Measurements from ENCODE around the gene B4GALT2. TPM values are rescaled to one million over a fixed set of nuclear protein-coding genes. Genes with fewer than 3 reads are reported as not detected.

Gene B4GALT2
- total and polyA plus RNA-seq, 2 donors (not counting 1 experiment from before 2014, with no cell fraction given) = 4.6 to 6.5 TPM

DNA sequence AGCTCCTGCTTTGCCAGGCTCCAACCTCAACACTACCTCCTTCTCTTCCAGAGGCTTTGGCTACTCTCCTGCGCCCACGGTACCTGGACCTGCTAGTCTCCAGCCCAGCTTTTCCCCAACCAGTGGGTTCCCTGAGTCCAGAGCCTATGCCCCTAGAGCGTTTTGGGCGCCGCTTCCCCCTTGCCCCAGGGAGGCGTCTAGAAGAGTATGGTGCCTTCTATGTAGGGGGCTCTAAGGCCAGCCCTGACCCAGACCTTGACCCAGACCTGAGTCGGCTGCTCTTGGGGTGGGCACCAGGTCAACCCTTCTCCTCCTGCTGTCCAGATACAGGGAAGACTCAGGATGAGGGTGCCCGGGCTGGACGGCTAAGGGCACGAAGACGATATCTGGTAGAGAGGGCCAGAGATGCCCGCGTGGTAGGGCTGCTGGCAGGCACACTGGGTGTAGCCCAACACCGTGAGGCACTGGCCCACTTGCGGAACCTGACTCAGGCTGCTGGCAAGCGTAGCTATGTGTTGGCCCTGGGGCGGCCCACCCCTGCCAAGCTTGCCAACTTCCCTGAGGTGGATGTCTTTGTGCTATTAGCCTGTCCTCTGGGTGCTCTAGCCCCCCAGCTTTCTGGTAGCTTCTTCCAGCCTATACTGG lies 7.6 kb upstream of the B4GALT2 start:
- peaks cover 38% of the 10 kb centered on the region for H3K79me2 ChIP-seq (ENCODE audit: control insufficient read depth, insufficient read depth, low read length)
- H2AFZ ChIP-seq (ENCODE audit: insufficient read depth, low read depth, low read length, poor library complexity, severe bottlenecking) = no peak overlapping the region
- intact Hi-C loops (cut with micrococcal nuclease) = loop anchor here (10.0 kb wide), 2 partner anchors 267 to 1517 kb away; partner anchors contain the start of genes PPCS, ST3GAL3 and ZMYND12
- peak overlapping the region; percentile 95 for H3K4me3 Mint-ChIP-seq
- H3K27ac Mint-ChIP-seq = no peak overlapping the region
- ChIA-PET POLR2A (no interaction called here), CTCF (no interaction called here)
- H3K27me3 ChIP-seq (replicated peaks in 1 of 4; ENCODE audit: control extremely low read depth in 1 of 4, control insufficient read depth in 3 of 4, insufficient read depth in 4 of 4, low read length in 3 of 4) = no peaks in the 10 kb centered on the region
- H3K9me3 ChIP-seq (ENCODE audit: control extremely low read depth in 1 of 3, control insufficient read depth in 2 of 3, insufficient read depth in 1 of 3, low read length in 2 of 3) = no peaks in the 10 kb centered on the region
- no peak overlapping the region for H3K27ac ChIP-seq (ENCODE audit: low read length in 2 of 2)
- ATAC-seq (ENCODE audit: low read depth) (no peak), DNase-seq (no peak)
- no peak for TF ChIP-seq EZH2 (IDR thresholded peaks at IDR 0.05; ENCODE audit: borderline replicate concordance, insufficient read depth, low read depth, low read length, poor library complexity, severe bottlenecking)
- TF ChIP-seq, protein P1, sequence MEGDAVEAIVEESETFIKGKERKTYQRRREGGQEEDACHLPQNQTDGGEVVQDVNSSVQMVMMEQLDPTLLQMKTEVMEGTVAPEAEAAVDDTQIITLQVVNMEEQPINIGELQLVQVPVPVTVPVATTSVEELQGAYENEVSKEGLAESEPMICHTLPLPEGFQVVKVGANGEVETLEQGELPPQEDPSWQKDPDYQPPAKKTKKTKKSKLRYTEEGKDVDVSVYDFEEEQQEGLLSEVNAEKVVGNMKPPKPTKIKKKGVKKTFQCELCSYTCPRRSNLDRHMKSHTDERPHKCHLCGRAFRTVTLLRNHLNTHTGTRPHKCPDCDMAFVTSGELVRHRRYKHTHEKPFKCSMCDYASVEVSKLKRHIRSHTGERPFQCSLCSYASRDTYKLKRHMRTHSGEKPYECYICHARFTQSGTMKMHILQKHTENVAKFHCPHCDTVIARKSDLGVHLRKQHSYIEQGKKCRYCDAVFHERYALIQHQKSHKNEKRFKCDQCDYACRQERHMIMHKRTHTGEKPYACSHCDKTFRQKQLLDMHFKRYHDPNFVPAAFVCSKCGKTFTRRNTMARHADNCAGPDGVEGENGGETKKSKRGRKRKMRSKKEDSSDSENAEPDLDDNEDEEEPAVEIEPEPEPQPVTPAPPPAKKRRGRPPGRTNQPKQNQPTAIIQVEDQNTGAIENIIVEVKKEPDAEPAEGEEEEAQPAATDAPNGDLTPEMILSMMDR (IDR thresholded peaks at IDR 0.05) = no peak
- peaks cover 49% of the 10 kb centered on the region for H3K4me1 Mint-ChIP-seq
- H4K20me1 ChIP-seq (ENCODE audit: control insufficient read depth, insufficient read depth, low read length, poor library complexity, severe bottlenecking) = peaks cover 25% of the 10 kb centered on the region
- H3K36me3 ChIP-seq (replicated peaks in 1 of 2; ENCODE audit: control extremely low read depth in 1 of 2, control insufficient read depth in 1 of 2, extremely low read depth in 1 of 2, insufficient read depth in 2 of 2, low read length in 1 of 2) = peaks cover 0 to 15% of the 10 kb centered on the region in 2 experiments
- H3K4me2 ChIP-seq (replicated peaks; ENCODE audit: low read depth, low read length, poor library complexity, severe bottlenecking) = peak overlapping the region; percentile 96
- peaks cover 27 to 42% of the 10 kb centered on the region in 2 donors for H3K4me1 ChIP-seq (ENCODE audit: control insufficient read depth in 2 of 2, insufficient read depth in 2 of 2, low read length in 2 of 2)
- no peak overlapping the region for H3K9ac ChIP-seq (ENCODE audit: low read length)
- no peak overlapping the region for H3K4me3 ChIP-seq (ENCODE audit: control extremely low read depth in 1 of 5, extremely low read depth in 1 of 5, insufficient read depth in 1 of 5, low read depth in 2 of 5, low read length in 4 of 5)
- no peaks in the 10 kb centered on the region for H3K27me3 Mint-ChIP-seq
- no peaks in the 10 kb centered on the region for H3K9me3 Mint-ChIP-seq (ENCODE audit: insufficient read depth)
- 97% methylated on average over 16 of the region's 17 CpGs for WGBS (ENCODE audit: insufficient coverage)

DNA sequence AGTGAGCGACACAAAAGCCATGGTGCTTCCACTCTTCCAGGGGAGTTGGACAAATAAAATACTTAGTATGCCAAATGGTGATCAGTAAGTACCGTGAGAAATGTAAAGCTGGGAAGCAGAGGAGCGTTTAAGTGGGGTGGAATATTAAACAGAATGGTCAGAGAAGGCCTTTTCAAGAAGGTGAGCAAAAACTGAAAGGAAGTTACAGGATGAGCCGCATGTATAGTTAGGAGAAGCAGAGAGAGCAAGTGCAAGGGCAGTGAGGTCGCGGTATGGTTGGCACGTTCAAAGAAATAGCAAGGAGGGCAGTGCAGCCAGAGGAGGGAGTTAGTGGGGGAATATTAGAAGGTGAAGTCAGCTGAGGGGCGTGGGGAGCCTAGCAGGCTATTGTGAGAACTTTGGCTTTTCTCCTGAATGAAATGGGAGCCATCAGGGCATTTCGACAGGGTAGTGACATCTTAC lies 5.0 kb upstream of the B4GALT2 start:
- Histone ChIP-seq H3K4me2 (replicated peaks; ENCODE audit: low read depth, low read length, poor library complexity, severe bottlenecking) (peak overlapping the region; percentile 95), H2AFZ (ENCODE audit: insufficient read depth, low read depth, low read length, poor library complexity, severe bottlenecking) (peak overlapping the region; percentile 91), H3K9ac (ENCODE audit: low read length) (peak overlapping the region; percentile 91), H3K4me1 (ENCODE audit: control insufficient read depth in 2 of 2, insufficient read depth in 2 of 2, low read length in 2 of 2) (peaks cover 34 to 64% of the 10 kb centered on the region in 2 donors), H4K20me1 (ENCODE audit: control insufficient read depth, insufficient read depth, low read length, poor library complexity, severe bottlenecking) (peaks cover 48% of the 10 kb centered on the region), H3K36me3 (replicated peaks in 1 of 2; ENCODE audit: control extremely low read depth in 1 of 2, control insufficient read depth in 1 of 2, extremely low read depth in 1 of 2, insufficient read depth in 2 of 2, low read length in 1 of 2) (peaks cover 0 to 33% of the 10 kb centered on the region in 2 experiments), H3K4me3 (ENCODE audit: control extremely low read depth in 1 of 5, extremely low read depth in 1 of 5, insufficient read depth in 1 of 5, low read depth in 2 of 5, low read length in 4 of 5) (peak overlapping the region; percentile 41 to 97 (median 89)), H3K79me2 (ENCODE audit: control insufficient read depth, insufficient read depth, low read length) (peaks cover 39% of the 10 kb centered on the region), H3K9me3 (ENCODE audit: control extremely low read depth in 1 of 3, control insufficient read depth in 2 of 3, insufficient read depth in 1 of 3, low read length in 2 of 3) (no peaks in the 10 kb centered on the region), H3K27me3 (replicated peaks in 1 of 4; ENCODE audit: control extremely low read depth in 1 of 4, control insufficient read depth in 3 of 4, insufficient read depth in 4 of 4, low read length in 3 of 4) (no peaks in the 10 kb centered on the region), H3K27ac (ENCODE audit: low read length in 2 of 2) (peak overlapping the region; percentile 89 to 96)
- no peaks in the 10 kb centered on the region for H3K27me3 Mint-ChIP-seq
- WGBS (ENCODE audit: insufficient coverage) = 34% methylated on average over 8 of the region's 9 CpGs
- ATAC-seq (ENCODE audit: low read depth) (no peak), DNase-seq (no peak)
- H3K9me3 Mint-ChIP-seq (ENCODE audit: insufficient read depth) = no peaks in the 10 kb centered on the region
- intact Hi-C loops (cut with micrococcal nuclease) = loop anchor here (1.0 to 10.0 kb wide), 4 partner anchors 17 to 1519 kb away; partner anchors contain the start of genes CCDC24, IPO13, PPCS and ST3GAL3
- ChIA-PET POLR2A (interaction anchor here (1.6 to 1.8 kb wide), 2 partner anchors 18 to 27 kb away, joined by 5 read pairs; partner anchors contain the start of gene IPO13), CTCF (interaction anchor here (0.7 kb wide), 1 partner anchor 28 kb away, joined by 3 read pairs; no protein-coding TSS in a partner anchor)
- H3K4me3 Mint-ChIP-seq = peak overlapping the region; percentile 97
- TF ChIP-seq, protein P1 (IDR thresholded peaks at IDR 0.05) = no peak
- TF ChIP-seq EZH2 (IDR thresholded peaks at IDR 0.05; ENCODE audit: borderline replicate concordance, insufficient read depth, low read depth, low read length, poor library complexity, severe bottlenecking) = no peak
- peak overlapping the region; percentile 97 for H3K27ac Mint-ChIP-seq
- H3K4me1 Mint-ChIP-seq = peaks cover 72% of the 10 kb centered on the region
